ENCODE results near the gene CCDC88C.

The CCDC88C gene

GRCh38 chr14:91225025-91225424 is 192.6 kb downstream of the CCDC88C start:
- no peak for DNase-seq (ENCODE audit: low read depth)

- DNase-seq (ENCODE audit: low read depth), result no peak
These were observed 194.4 kb downstream of the CCDC88C start for GRCh38 chr14:91223028-91223783.
